GM19193 (cell line): Measurements from ENCODE around the gene PDGFA.

Experiments used
- POLR2A ChIP-seq: IDR thresholded peaks from 4 replicates; pipeline ENCODE4 v1.6.1; 2011; ENCODE audit not compliant: insufficient read depth, insufficient read length; ENCODE audit errors: extremely low read depth

Gene PDGFA

DNA sequence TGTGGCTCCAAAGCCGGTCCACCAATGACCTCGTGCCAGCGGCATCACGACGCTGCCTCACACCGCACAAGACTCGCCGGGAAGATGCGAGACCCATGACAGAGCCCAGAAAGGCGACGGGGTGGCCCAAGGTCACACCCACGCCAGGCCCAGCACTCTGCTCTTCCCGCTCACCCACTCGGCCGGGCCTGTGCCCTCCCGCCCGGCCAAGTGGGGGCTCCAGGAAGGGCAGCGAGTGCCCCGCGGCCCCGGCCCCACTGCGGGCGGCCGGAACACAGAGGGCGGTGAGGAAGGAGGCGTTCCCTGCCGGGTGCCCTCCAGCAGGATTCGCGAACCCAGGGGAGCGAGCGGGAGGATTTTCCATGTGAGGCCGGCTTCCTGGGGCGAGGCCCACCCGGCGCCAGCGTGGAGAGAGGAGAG is 56.3 kb downstream of the PDGFA start:
- no peak for TF ChIP-seq POLR2A

DNA sequence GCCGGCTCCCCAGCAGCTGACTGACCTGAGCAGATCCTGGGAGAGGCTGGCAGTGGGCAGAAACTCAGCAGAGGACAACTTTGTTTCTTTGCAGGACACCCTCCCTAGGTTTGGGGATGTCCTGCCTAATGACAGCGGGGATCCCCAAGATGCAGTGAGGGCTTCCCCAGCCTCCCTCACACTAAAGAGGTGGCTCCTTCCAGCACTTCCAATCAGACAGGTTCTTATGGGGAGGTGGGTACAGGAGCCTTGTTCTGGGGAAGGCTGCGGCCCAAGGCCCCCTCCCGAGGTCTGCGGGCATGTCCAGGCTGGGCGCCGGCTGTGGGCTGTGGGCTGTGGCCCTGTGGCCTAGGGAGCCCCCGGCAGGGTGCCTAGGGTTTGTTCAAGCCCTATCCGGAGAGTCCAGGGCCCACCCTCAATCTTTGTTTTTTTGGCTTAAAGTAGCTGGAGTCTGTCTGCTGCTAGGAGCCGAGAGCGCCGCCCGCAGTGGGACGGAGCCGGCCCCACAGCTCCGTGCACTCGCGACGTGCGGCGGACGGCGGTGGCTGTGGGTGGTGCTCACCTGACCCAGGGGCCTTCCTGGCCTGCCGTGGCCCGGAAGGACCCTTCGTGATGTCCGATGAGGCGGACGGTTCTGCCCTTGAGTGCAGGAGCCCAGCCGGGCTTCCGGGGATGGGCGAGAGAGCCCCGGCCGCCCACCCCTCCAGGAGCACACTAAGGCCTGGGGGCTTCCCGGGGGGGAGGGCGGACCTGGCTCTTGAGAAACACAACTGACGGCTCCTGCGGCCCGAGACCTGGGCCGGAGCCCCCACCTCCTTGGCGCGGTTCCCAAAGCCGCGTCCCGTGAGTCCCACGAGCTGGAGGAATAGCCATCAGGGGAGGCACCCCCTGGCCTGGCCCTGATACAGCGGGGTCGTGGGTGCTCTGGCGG is 57.2 kb downstream of the PDGFA start:
- TF ChIP-seq POLR2A, result no peak

GRCh38 chr7:461453-462172 is 58.0 kb downstream of the PDGFA start:
- TF ChIP-seq POLR2A, result no peak

- TF ChIP-seq POLR2A, result no peak
These were observed 58.6 kb downstream of the PDGFA start for GRCh38 chr7:461117-461452.

GRCh38 chr7:460374-461116 is 59.1 kb downstream of the PDGFA start:
- TF ChIP-seq POLR2A, result no peak

DNA sequence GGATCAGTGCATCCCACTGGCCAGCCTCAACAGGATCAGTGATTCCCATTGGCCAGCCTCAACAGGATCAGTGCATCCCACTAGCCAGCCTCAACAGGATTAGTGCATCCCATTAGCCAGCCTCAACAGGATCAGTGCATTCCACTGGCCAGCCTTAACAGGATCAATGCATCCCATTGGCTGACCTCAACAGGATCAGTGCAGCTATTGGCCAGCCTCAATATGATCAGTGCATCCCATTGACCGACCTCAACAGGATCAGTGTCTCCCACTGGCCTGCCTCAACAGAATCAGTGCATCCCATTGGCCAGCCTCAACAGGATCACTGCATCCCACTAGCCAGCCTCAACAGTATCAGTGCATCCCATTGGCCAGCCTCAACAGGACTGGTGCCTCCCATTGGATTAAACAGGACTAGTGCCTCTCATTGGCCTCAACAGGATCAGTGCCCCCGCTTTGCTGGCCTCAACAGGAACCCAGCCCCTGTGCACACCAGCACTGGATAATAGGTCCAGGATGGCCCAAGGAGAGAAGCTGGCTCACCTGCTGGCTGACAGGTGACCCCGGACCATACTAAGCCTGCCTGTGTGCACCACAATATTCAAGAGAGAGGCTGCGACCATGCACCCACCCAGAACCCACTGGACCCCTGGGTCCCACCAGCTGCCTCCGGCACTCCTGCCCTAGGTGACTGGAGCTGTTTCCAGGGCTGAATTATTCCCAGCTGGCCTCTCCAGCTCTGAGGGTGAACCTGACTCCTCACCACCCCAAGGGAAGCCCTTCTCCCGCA is 59.9 kb downstream of the PDGFA start:
- TF ChIP-seq POLR2A, result no peak

- TF ChIP-seq POLR2A, result no peak
These were observed 61.0 kb downstream of the PDGFA start for GRCh38 chr7:458511-459245.

- TF ChIP-seq POLR2A, result no peak
These were observed 61.7 kb downstream of the PDGFA start for GRCh38 chr7:457814-458510.

GRCh38 chr7:455110-455928 is 64.3 kb downstream of the PDGFA start:
- TF ChIP-seq POLR2A, result no peak

DNA sequence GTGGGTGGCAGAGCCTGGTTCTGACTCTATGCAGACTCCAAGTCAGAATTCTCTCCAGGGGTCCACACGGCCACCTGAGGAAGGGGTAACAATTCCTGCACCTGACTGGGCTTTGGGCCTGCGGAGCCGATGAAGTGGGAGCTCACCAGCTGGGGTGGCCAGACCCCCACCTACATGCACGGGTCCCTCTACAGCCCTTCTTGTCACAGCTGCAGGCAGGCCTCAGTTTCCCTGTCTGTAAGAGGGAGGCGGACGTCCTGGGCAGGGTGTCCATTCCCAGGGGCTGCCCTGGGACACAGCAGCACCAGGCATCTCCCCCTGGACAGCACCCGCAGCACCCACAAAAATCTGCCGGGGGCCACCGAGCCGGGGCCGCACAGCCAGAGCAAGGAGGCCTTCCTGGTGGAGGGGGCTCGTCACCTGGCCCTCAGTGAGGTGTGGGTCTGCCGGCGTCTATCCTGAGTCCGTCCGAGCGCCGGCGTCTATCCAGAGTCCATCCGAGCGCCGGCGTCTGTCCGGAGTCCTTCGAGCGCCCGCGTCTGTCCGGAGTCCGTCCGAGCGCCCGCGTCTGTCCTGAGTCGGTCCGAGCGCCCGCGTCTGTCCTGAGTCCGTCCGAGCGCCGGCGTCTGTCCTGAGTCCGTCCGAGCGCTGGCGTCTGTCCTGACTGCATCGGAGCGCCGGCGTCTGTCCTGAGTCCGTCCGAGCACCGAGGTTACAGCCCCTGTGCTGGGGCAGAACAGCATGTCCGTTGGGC is 65.1 kb downstream of the PDGFA start:
- no peak for TF ChIP-seq POLR2A

DNA sequence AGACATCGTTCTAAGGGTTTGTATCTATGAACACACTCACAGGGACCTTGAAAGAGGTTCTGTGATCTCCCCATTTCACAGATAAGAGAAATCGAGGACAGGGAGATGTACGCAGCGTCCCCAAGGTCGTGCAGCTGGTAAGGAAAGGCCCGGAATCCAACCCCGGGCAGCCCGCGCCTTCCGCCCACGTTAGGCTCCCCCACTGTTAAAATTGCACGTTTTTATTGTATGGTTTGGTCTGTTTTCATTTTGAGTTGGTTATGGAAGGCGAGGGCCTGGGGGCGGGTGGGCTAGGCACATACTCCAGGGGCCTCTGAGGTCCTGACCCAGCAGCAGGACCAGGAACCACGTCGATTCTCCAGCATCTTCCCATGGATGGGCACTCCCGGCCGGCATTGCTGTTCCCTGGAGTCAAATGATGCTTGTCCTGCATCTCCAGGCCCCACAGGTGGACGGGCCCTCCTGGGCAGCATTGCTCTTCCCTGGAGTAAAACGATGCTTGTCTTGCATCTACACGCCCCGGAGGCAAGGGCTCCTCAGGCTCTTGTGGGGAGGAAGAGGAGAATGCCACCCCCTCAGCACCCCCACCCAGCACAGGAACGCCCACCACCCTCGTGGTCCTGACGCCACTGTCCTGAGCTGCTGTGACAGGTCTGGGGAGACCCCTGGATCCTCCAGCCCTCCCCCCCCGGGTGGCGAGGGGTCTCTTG is 65.9 kb downstream of the PDGFA start:
- no peak for TF ChIP-seq POLR2A
